PFSK-1 (cell line): ENCODE measurements around the gene NFYA.

ENCODE experiments used
- FOXP2 ChIP-seq: optimal IDR thresholded peaks from 2 replicates; pipeline ENCODE3; 2011; ENCODE audit warnings: borderline replicate concordance, control low read depth, inconsistent platforms; ENCODE audit not compliant: insufficient read depth; ENCODE audit errors: extremely low read length, extremely low read depth
- POLR2AphosphoS5 ChIP-seq: IDR thresholded peaks from 2 replicates; pipeline ENCODE4 v1.6.1; 2012; ENCODE audit warnings: low read depth, mild to moderate bottlenecking, control low read depth, low read length, moderate library complexity
- SIN3A ChIP-seq: IDR thresholded peaks from 2 replicates; pipeline ENCODE4 v1.6.1; 2012; ENCODE audit warnings: mild to moderate bottlenecking, low read length, moderate library complexity, borderline replicate concordance; ENCODE audit not compliant: insufficient read depth
- TAF1 ChIP-seq: IDR thresholded peaks from 2 replicates; pipeline ENCODE4 v1.6.1; 2012; ENCODE audit warnings: low read length, control low read depth, borderline replicate concordance; ENCODE audit not compliant: insufficient read depth
- TF ChIP-seq, protein P1 (sequence below), 2 experiments: IDR thresholded peaks; 2 replicates each; pipeline versions ENCODE4 v1.6.1 to v1.8.0; 2011 to 2012; ENCODE audit warnings: low read depth in 2 of 2, low read length in 2 of 2, control low read depth in 1 of 2, inconsistent platforms in 1 of 2, mild to moderate bottlenecking in 1 of 2, moderate library complexity in 1 of 2; ENCODE audit not compliant: insufficient read depth in 1 of 2

Gene NFYA

DNA sequence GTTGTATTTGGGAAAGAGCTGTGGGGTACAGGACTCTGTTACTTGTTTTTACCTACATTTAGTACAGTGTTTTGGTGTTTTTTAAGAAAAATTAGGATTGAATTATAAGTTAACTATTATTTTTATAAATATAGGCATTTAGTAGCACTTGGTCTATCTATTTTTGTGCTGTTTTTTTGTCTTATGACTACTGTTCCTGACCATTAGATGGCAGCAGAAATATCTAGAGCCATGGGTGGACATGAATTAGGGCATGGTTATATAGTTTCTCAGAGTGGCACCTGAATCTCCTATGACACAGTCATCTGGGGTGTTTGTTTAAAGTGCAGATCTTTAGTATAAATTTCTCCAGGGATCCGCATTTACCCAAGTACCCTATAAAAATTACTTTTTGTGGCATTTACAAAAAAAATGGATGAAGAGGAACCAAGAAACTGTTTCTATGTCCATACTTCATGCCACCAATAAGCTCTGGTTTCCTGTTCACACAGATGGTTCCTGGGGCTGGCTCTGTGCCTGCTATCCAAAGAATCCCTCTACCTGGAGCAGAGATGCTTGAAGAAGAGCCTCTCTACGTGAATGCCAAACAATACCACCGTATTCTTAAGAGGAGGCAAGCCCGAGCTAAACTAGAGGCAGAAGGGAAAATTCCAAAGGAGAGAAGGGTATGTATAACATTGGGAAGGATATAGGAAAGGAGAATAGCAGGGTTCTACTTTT, 19.8 kb downstream of the NFYA start:
- TF ChIP-seq POLR2AphosphoS5, result no peak

DNA sequence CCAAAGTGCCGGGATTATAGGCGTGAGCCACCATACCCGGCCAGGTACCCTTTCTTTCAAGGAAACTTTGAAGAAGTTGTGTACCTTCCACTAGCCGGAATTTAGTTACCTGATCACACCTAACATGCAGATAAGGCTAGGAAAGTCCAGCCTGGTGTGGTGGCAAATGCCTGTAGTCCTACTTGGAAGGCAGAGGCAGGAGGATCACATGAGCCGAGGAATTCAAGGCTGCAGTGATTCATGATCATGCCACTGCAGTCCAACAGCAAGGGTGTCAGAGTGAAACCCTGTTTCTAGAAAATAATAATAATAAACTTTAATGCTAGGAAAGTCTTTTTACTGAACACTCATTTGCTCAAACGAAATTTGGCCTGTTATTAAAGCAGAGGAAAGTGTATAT, 21.0 kb downstream of the NFYA start:
- TF ChIP-seq FOXP2 (no peak), TAF1 (no peak), SIN3A (no peak), POLR2AphosphoS5 (no peak)
- TF ChIP-seq, protein P1, sequence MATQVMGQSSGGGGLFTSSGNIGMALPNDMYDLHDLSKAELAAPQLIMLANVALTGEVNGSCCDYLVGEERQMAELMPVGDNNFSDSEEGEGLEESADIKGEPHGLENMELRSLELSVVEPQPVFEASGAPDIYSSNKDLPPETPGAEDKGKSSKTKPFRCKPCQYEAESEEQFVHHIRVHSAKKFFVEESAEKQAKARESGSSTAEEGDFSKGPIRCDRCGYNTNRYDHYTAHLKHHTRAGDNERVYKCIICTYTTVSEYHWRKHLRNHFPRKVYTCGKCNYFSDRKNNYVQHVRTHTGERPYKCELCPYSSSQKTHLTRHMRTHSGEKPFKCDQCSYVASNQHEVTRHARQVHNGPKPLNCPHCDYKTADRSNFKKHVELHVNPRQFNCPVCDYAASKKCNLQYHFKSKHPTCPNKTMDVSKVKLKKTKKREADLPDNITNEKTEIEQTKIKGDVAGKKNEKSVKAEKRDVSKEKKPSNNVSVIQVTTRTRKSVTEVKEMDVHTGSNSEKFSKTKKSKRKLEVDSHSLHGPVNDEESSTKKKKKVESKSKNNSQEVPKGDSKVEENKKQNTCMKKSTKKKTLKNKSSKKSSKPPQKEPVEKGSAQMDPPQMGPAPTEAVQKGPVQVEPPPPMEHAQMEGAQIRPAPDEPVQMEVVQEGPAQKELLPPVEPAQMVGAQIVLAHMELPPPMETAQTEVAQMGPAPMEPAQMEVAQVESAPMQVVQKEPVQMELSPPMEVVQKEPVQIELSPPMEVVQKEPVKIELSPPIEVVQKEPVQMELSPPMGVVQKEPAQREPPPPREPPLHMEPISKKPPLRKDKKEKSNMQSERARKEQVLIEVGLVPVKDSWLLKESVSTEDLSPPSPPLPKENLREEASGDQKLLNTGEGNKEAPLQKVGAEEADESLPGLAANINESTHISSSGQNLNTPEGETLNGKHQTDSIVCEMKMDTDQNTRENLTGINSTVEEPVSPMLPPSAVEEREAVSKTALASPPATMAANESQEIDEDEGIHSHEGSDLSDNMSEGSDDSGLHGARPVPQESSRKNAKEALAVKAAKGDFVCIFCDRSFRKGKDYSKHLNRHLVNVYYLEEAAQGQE (IDR thresholded peaks at IDR 0.05; ENCODE audit: insufficient read depth in 1 of 2, low read depth in 2 of 2, low read length in 2 of 2), result no peak

DNA sequence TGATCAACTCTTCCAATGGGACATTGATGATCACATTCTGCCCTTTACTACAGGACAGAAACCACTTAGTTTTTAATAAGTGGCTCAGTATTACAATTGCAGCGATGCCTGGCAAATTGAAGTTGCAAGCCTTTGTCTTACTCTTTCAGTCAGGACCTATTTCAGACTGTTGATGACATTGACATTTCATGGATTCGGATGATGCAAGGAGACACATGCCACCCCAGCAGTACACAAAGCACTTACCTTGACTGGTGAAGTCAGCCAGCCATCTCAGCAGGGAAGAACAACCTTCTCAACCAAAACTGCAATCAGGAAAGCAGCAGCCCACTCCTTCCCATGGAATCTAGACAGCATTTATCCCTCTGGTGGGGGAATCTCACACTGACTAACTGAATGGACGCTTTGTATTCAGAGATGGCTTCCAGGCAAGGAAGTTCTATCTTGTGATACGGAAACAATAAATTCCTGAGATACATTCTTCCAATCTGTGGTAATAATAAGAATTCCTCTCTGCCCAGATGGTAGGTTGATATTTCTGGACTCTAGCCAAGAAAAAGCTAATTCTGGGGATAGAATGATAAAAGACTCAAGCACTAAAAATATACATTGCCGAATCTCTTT, 24.8 kb downstream of the NFYA start:
- TF ChIP-seq TAF1 (no peak), POLR2AphosphoS5 (no peak), SIN3A (no peak), FOXP2 (no peak)

- TF ChIP-seq TAF1 (no peak), FOXP2 (no peak), SIN3A (no peak), POLR2AphosphoS5 (no peak)
- TF ChIP-seq, protein P1 (IDR thresholded peaks at IDR 0.05; ENCODE audit: insufficient read depth in 1 of 2, low read depth in 2 of 2, low read length in 2 of 2), result no peak
Observed at GRCh38 chr6:41098366-41098765, 25.6 kb downstream of the NFYA start.

- no peak for TF ChIP-seq POLR2AphosphoS5
Observed at GRCh38 chr6:41100871-41101287, 28.1 kb downstream of the NFYA start.

DNA sequence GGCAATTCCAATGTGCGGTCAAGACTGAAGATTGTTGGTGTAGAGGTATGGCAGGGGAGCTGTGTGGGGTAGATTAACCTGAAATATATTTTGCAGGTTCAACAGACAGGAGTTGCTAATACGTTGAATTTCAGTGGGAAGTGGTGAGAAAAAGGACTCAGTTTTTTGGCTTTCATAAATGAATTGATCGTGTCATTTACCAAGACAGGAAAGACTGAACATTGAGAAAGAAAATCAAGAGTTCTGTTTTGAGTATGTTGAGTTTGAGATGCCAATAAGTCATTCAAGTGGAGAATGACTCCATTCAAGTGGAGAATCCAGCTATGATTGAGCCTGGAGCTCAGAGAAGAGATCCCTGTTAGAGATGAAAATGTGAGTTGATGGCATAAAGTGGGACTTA, 31.1 kb downstream of the NFYA start:
- TF ChIP-seq TAF1 (no peak), SIN3A (no peak), FOXP2 (no peak), POLR2AphosphoS5 (no peak)
- TF ChIP-seq, protein P1 (IDR thresholded peaks at IDR 0.05; ENCODE audit: insufficient read depth in 1 of 2, low read depth in 2 of 2, low read length in 2 of 2), result no peak

- TF ChIP-seq TAF1 (no peak), FOXP2 (no peak), SIN3A (no peak), POLR2AphosphoS5 (no peak)
- TF ChIP-seq, protein P1 (IDR thresholded peaks at IDR 0.05; ENCODE audit: insufficient read depth in 1 of 2, low read depth in 2 of 2, low read length in 2 of 2), result no peak
Observed at GRCh38 chr6:41111017-41111416, 38.2 kb downstream of the NFYA start.
